G401 (cell line): ENCODE measurements around the gene FOXG1. TPM values are rescaled to one million over a fixed set of nuclear protein-coding genes. Genes with fewer than 3 reads are reported as not detected.

Experiments used
- DNase-seq: peaks from one replicate; pipeline ENCODE4 v3.0.0-alpha.2; 2015; ENCODE audit warnings: low spot score
- in situ Hi-C: cut with HindIII; loops from 2 replicates; pipeline ENCODE4 v1.10.0; 2016; ENCODE audit warnings: low sequenced_read_pairs, mixed read lengths
- total RNA-seq: library from RNA; depleted of rRNA; stranded (reverse); fragments of >200 nt; shearing (Covaris generic); gene quantifications from 2 replicates; pipeline ENCODE4 v1.2.3, GENCODE V29; 2014

The FOXG1 gene
- total RNA-seq, 1 experiment from 2014 or later: not detected

- DNase-seq: no peak
- in situ Hi-C loops: no loop called here
Measured at GRCh38 chr14:28760431-28760996, 6.1 kb upstream of the FOXG1 start.

- in situ Hi-C loops: no loop called here
- no peak for DNase-seq
Measured at GRCh38 chr14:28761438-28762291, 4.9 kb upstream of the FOXG1 start.

GRCh38 chr14:28762303-28762954 lies 4.2 kb upstream of the FOXG1 start:
- DNase-seq: no peak
- in situ Hi-C loops: no loop called here

GRCh38 chr14:28762955-28763326 lies 3.6 kb upstream of the FOXG1 start:
- no peak for DNase-seq
- in situ Hi-C loops: no loop called here

GRCh38 chr14:28763751-28764256 lies 2.8 kb upstream of the FOXG1 start:
- in situ Hi-C loops: no loop called here
- DNase-seq: no peak

- in situ Hi-C loops: no loop called here
- no peak for DNase-seq
Measured at GRCh38 chr14:28764257-28765160, 2.1 kb upstream of the FOXG1 start.

- in situ Hi-C loops: no loop called here
- DNase-seq: no peak
Measured at GRCh38 chr14:28765169-28765830, 1.3 kb upstream of the FOXG1 start.

- no peak for DNase-seq
- in situ Hi-C loops: no loop called here
Measured at GRCh38 chr14:28765831-28766468, 637 bp upstream of the FOXG1 start.

GRCh38 chr14:28767030-28767852 lies 654 bp downstream of the FOXG1 start:
- in situ Hi-C loops: no loop called here
- no peak for DNase-seq

GRCh38 chr14:28767853-28768741 lies 1.5 kb downstream of the FOXG1 start:
- DNase-seq: no peak

GRCh38 chr14:28769276-28769880 lies 2.8 kb downstream of the FOXG1 start:
- DNase-seq: no peak
- in situ Hi-C loops: no loop called here

More at GRCh38 chr14:28767853-28768741, 1.5 kb downstream of the FOXG1 start:
- in situ Hi-C loops: no loop called here

- DNase-seq: no peak
- in situ Hi-C loops: no loop called here
Measured at GRCh38 chr14:28770061-28770460, 3.5 kb downstream of the FOXG1 start.

GRCh38 chr14:28770630-28771029 lies 4.0 kb downstream of the FOXG1 start:
- no peak for DNase-seq
- in situ Hi-C loops: no loop called here

- in situ Hi-C loops: no loop called here
Measured at GRCh38 chr14:28771168-28771567, 4.6 kb downstream of the FOXG1 start.

GRCh38 chr14:28772613-28773012 lies 6.0 kb downstream of the FOXG1 start:
- in situ Hi-C loops: no loop called here
- no peak for DNase-seq

More at GRCh38 chr14:28771168-28771567, 4.6 kb downstream of the FOXG1 start:
- no peak for DNase-seq

GRCh38 chr14:28773176-28773575 lies 6.6 kb downstream of the FOXG1 start:
- in situ Hi-C loops: no loop called here
- DNase-seq: no peak
